Peyer's patch (tissue), 4 donors: ENCODE data around the gene GPR161. TPM values are rescaled to one million over a fixed set of nuclear protein-coding genes. Genes with fewer than 3 reads are reported as not detected.

Experiments used
- DNase-seq, 3 donors: peaks; one replicate each; pipeline ENCODE4 v3.0.0-alpha.2; 2017 to 2019
- H3K27ac ChIP-seq, 4 donors: fragments of 200-600 bp; sonication (generic); one replicate each; pipeline ENCODE4 v1.5.1; 2016 to 2019
- H3K27me3 ChIP-seq, 2 donors: fragments of 200-600 bp; sonication (generic); one replicate each; pipeline ENCODE4 v1.5.1; 2019
- H3K36me3 ChIP-seq, 3 donors: fragments of 200-600 bp; sonication (generic); one replicate each; pipeline ENCODE4 v1.5.1; 2016 to 2019
- H3K4me1 ChIP-seq, 4 donors: fragments of 200-600 bp; sonication (generic); one replicate each; pipeline ENCODE4 v1.5.1; 2016 to 2019
- H3K4me3 ChIP-seq, 4 donors: fragments of 200-600 bp; sonication (generic); 1 replicate in 3 of 4; 2 replicates in 1 of 4; pipeline ENCODE4 v1.5.1; 2016 to 2019; ENCODE audit warnings: mild to moderate bottlenecking in 1 of 4
- H3K9me3 ChIP-seq, 4 donors: fragments of 200-600 bp; sonication (generic); one replicate each; pipeline ENCODE4 v1.5.1; 2016 to 2019; ENCODE audit warnings: mild to moderate bottlenecking in 1 of 4
- CTCF ChIP-seq, 6 experiments: fragments of 450-650 bp in 4 of 6; fragments of 200-600 bp in 2 of 6; sonication (generic) in 1 of 6; IDR thresholded peaks; one replicate each; pipeline ENCODE4 v1.5.1; 2017 to 2019; ENCODE audit warnings: antibody characterized with exemption in 6 of 6, mild to moderate bottlenecking in 3 of 6, moderate library complexity in 1 of 6
- POLR2A ChIP-seq, 2 donors: fragments of 450-650 bp; IDR thresholded peaks; one replicate each; pipeline ENCODE4 v1.5.1; 2017; ENCODE audit warnings: antibody characterized with exemption in 2 of 2, mild to moderate bottlenecking in 2 of 2, moderate library complexity in 2 of 2
- total RNA-seq, 4 donors: library from RNA; depleted of rRNA; stranded (reverse); fragments of >200 nt; gene quantifications; one replicate each; pipeline ENCODE4 v1.1.0, GENCODE V29; 2016

Gene GPR161
- total RNA-seq, 4 donors from 2014 or later, result 0.35 to 2.3 (median 1.8) TPM

- no peak for DNase-seq
- Histone ChIP-seq H3K27ac (no peak overlapping the region), H3K4me1 (no peaks in the 10 kb centered on the region), H3K4me3 (no peak overlapping the region), H3K27me3 (no peaks in the 10 kb centered on the region), H3K36me3 (no peaks in the 10 kb centered on the region), H3K9me3 (no peaks in the 10 kb centered on the region)
- TF ChIP-seq CTCF (IDR thresholded peaks at IDR 0.05), result no peak
- TF ChIP-seq POLR2A (IDR thresholded peaks at IDR 0.05), result no peak
Measured at GRCh38 chr1:168089979-168090337, 46.8 kb downstream of the GPR161 start.

DNA sequence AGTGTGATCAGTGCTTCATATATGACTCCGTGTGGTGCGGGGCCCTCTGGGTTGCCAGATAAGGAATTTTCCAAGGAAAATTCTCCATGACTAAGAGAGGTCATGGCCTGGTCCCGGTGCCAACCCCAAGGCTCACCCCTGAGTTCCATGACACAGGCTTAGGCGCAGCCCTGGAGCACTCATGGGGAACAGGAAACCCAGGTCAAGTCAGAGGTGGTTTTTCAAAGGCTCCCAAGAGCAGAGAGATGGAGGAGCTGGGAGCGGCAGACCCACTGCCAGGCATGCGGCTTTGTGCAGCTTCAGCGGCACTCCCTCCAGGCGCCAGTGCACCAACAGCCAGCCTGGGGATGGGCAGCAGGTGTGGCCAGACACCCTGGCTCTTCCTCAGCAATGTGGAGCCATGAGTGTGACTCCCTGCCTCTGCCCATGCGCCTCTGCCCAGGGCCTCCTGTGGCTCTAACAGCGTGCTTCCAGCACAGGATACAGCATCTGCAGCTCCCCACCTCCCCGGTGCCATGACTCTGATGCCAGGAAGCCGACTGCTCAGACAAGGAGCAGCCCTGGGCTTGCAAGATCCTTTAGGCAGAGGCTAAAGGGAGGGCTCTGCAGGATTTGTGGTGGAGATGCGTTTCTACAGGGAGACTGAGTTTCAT lies 47.3 kb downstream of the GPR161 start:
- Histone ChIP-seq H3K27me3 (no peaks in the 10 kb centered on the region), H3K36me3 (no peaks in the 10 kb centered on the region), H3K4me3 (no peak overlapping the region), H3K9me3 (no peaks in the 10 kb centered on the region), H3K4me1 (no peaks in the 10 kb centered on the region), H3K27ac (no peak overlapping the region)
- peak in 1 of 3 donors; percentile 67 for DNase-seq
- TF ChIP-seq CTCF (IDR thresholded peaks at IDR 0.05) (no peak), POLR2A (IDR thresholded peaks at IDR 0.05) (no peak)

- TF ChIP-seq POLR2A (IDR thresholded peaks at IDR 0.05), result no peak
- Histone ChIP-seq H3K4me3 (no peak overlapping the region), H3K27me3 (no peaks in the 10 kb centered on the region), H3K27ac (no peak overlapping the region), H3K9me3 (no peaks in the 10 kb centered on the region), H3K36me3 (no peaks in the 10 kb centered on the region), H3K4me1 (no peaks in the 10 kb centered on the region)
- DNase-seq, result no peak
Measured at GRCh38 chr1:168088511-168089325, 48.0 kb downstream of the GPR161 start.

DNA sequence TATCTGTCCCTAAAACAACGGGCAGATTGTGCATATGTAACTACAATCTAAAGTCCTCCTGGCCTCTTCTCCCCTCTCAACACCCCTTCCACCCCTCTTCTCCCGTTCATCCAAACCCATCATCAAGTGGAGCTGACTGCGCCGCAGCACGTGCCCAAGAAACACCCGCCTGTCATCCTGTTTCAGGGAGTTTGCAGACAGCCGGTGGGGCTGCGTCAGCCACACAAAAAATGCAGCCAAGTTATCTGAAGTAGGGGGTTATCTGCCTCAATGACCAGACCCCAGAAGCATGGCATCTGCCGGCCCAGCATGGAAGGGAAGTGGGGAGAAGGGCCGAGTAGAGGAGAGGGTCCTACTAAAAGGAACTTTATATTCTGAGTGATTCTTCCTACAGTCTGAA lies 49.0 kb downstream of the GPR161 start:
- Histone ChIP-seq H3K27me3 (no peaks in the 10 kb centered on the region), H3K4me3 (no peak overlapping the region), H3K4me1 (no peaks in the 10 kb centered on the region), H3K36me3 (no peaks in the 10 kb centered on the region), H3K27ac (no peak overlapping the region), H3K9me3 (no peaks in the 10 kb centered on the region)
- TF ChIP-seq POLR2A (IDR thresholded peaks at IDR 0.05), result no peak
- TF ChIP-seq CTCF (IDR thresholded peaks at IDR 0.05), result no peak
- no peak for DNase-seq

GRCh38 chr1:168086438-168086837 lies 50.3 kb downstream of the GPR161 start:
- Histone ChIP-seq H3K9me3 (no peaks in the 10 kb centered on the region), H3K36me3 (no peaks in the 10 kb centered on the region), H3K27ac (peak overlapping the region in 2 of 4 donors; percentile 4 to 38), H3K27me3 (no peaks in the 10 kb centered on the region), H3K4me3 (no peak overlapping the region), H3K4me1 (no peaks in the 10 kb centered on the region)
- no peak for DNase-seq
- TF ChIP-seq POLR2A (IDR thresholded peaks at IDR 0.05) (no peak), CTCF (IDR thresholded peaks at IDR 0.05) (no peak)

- Histone ChIP-seq H3K36me3 (no peaks in the 10 kb centered on the region), H3K27ac (peak overlapping the region in 2 of 4 donors; percentile 42 to 43), H3K9me3 (no peaks in the 10 kb centered on the region), H3K4me3 (no peak overlapping the region), H3K4me1 (no peaks in the 10 kb centered on the region), H3K27me3 (no peaks in the 10 kb centered on the region)
- no peak for TF ChIP-seq CTCF (IDR thresholded peaks at IDR 0.05)
- TF ChIP-seq POLR2A (IDR thresholded peaks at IDR 0.05), result no peak
- no peak for DNase-seq
Measured at GRCh38 chr1:168085401-168085872, 51.3 kb downstream of the GPR161 start.
